RPMI8226 (cell line): Measurements from ENCODE around the gene HOXC13.

Experiments
- DNase-seq: peaks from one replicate; pipeline ENCODE4 v3.0.0-alpha.2; 2015

The HOXC13 gene

GRCh38 chr12:53955036-53955775 lies 16.6 kb downstream of the HOXC13 start:
- DNase-seq: no peak

- DNase-seq: no peak
Observed at GRCh38 chr12:53955776-53956250, 17.2 kb downstream of the HOXC13 start.

GRCh38 chr12:53956251-53956887 lies 17.7 kb downstream of the HOXC13 start:
- peak; percentile 48 for DNase-seq

DNA sequence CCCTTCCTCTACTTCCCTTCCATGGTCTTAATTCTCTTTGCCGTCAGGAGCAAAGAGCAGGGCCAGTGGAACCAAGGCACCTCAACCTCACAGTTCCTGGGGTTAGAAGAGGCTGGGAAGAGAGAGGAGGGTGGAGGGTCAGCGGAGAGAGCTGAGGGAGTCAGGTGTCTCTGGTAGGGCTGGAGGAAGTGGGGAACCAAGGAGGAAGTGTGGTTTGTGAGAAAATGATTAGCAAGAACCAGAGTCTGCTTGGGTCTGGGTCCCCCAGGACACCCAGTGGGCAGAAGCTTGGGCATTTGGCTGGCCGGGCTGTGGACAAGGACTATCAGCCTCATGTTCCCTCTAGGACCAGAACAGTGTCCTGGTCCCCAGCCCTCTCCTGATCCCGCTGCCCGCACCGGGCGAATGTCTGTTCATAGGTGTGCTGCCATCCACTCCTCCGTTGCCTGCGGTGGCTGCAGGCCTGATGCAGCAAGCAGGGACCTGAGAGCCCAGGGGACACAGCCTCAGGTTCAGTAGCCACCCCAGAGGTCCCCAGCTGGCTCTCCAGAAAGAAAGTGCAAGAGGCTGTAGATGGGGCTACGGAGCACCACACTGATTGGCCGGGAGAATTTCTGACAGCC lies 18.4 kb downstream of the HOXC13 start:
- no peak for DNase-seq

- DNase-seq: no peak
Observed at GRCh38 chr12:53958128-53958527, 19.5 kb downstream of the HOXC13 start.

GRCh38 chr12:53959314-53959713 lies 20.7 kb downstream of the HOXC13 start:
- DNase-seq: no peak

GRCh38 chr12:53960187-53961024 lies 21.8 kb downstream of the HOXC13 start:
- DNase-seq: no peak

GRCh38 chr12:53961025-53961761 lies 22.6 kb downstream of the HOXC13 start:
- DNase-seq: no peak

- DNase-seq: no peak
Observed at GRCh38 chr12:53963005-53963404, 24.4 kb downstream of the HOXC13 start.

DNA sequence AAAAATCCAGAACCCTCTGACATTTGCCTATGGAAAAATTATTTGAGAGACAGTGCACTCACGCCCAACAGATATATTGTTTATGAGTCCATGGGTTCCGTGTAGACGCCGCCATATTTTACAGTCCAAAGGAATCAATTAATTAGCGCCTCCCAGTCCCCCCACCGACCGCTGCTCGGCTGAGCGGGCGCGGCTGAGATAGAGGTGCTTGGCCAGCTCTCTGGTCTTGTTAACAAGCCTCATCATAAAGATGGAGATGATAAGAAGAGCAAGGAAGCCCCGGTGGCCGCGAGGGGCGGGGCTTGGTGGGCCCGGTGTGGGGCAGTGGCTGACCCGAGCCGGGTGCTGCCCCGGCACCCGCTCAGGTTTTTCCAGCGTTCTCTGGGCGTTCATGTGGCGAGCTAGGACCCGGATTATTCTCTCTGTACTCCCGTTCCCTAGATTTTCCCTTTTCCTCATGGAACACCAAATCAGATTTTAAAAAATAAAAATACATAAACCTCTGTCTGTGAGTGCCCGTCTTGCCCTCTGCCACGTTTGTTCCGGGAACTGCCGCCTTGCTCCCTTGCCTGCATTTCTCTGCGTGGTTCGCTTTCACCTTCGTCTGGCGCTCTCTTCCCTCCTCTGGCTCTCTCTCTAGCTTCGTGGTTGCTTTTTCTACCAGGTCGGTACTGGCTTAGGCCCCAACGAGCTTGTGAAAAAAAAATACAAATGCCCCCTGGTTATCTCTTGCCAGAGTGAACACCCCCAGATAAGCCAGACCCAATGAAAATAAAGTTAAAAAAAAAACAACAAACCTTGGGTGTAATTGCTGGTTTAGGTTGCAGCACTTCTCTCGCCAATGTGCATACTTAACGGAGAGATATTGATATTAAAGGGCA lies 25.0 kb downstream of the HOXC13 start:
- DNase-seq: no peak

DNA sequence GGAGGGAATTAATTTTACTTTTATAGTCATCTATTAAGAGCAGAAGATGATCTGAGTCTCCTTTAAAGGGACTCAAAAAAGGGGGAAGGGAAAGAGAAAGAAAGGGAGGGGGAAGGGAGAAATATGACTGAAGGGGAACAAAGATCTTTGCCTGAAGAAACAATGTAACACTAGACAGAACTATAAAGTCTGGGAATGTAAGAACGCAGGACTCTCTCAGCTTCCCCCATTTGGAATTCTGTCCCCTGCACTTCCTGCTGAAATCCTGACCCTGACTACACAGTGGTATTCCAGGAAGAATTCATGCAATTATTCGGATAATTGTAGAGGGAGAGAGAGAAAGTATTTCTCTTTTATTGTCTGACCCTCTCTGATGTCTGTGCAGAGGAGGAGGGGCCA lies 25.7 kb downstream of the HOXC13 start:
- no peak for DNase-seq

GRCh38 chr12:53965281-53966084 lies 26.9 kb downstream of the HOXC13 start:
- no peak for DNase-seq

DNA sequence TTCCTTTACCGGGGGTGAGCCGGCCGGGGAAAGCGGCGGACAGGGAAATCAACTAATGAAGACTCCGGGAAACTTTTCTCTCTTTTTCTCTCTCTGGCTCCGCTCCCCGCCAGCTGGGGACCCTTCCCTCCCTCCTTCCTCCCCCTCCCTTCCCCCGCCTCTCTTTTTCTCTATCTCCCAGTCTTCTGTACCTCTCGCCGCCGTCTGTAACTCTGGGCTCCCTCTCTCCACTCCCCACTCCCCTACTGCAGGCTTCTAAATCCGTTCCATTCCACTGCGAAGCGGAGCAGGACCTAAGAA lies 27.4 kb downstream of the HOXC13 start:
- no peak for DNase-seq

- no peak for DNase-seq
Observed at GRCh38 chr12:53966385-53967133, 27.9 kb downstream of the HOXC13 start.

DNA sequence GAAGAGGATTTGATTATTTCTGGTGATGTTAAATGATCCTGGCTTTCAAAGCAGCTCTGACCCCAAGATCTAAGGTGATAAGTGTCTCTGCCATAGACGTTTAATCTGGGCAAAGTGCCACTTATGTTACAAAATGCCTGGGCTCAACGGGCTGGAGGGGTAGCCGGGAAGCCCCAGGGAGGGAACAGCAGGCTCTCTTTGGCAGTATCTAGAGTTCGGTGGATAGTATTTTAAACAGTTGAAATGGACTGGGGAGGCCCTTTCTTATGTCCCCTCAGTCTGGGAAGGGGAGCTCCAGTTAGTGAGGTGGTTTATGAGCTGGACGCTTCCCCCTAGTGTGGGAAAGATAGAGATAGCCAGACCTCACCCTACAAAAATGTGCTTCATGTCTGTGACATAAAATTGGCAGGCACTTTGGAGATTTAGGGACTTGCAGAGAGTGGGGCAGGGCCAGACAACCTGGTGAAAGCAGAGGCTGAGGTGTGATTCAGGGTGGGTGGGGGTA lies 28.8 kb downstream of the HOXC13 start:
- DNase-seq: no peak

DNA sequence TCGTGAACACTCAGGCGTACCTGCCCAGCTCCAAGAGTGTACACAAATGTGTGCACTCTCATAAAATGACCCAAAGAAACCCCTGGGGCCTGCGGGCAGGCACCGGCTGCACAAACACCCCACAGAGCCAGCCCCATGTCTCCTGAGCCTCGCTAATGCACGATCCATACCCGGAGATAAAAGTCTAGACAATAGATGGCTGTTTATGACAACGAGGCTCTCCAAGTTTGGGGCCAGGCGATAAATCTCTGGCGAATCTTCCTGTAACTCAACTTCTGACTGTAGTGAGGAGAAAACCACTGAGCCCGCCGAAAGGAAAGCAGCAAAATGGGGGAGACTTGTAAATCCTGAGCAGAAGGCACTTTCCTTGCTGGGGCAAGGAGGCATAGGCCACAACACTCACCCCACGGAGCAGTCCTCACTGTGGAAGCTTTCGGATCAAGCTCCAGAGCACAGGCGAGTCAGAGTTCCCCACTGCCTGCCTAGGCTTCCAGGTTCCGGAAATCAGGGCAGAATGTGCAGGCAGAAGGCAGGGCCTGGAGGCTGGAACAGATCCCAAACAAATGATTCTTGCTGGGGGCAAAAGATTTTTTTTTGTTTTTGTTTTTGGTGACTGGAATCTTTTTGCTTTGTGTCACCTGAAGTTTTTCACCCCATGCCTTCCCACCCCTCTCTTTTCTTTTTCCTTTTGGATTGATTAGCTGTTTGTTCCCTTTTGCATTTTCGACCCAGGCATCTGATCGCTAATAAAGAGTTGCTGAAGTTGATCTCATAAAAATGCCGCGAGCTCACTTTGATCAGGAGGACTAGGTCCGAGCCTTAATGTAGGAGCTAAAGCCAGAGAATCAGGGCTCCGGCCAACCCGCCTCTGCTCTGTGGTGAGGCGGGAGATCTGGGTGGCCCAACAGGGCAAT lies 29.8 kb downstream of the HOXC13 start:
- no peak for DNase-seq

- no peak for DNase-seq
Observed at GRCh38 chr12:53969588-53970259, 31.1 kb downstream of the HOXC13 start.

DNA sequence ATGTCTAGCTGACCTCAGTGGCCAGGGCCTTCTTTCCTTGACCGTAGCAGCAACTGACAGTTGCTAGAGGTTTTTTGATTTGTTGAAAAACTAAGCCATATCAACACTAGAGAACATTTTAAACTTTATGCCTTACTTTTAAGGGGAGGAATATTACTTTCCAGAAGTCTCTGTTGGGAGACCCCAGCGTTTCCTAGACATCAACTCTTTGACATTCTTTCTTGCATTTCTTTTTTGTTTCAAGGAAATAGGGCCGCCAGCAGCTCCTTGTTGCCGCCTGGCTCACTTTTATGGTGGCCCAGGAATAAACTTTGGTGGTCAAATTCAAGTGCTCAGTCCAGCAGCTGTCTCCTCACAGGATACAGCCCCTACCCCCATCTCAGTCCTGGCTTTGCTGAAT lies 31.8 kb downstream of the HOXC13 start:
- DNase-seq: no peak
